ENCODE results near the gene ZFYVE26.

GRCh38 chr14:67816326-67817002 is at the start of gene ZFYVE26:
- TF ChIP-seq SMC3 (IDR thresholded peaks at IDR 0.05) = no peak
- TF ChIP-seq CTCF (IDR thresholded peaks at IDR 0.05) = no peak
- no peak for TF ChIP-seq RARB (CRISPR knock-in tag; IDR thresholded peaks at IDR 0.05)
- TF ChIP-seq JUN (IDR thresholded peaks at IDR 0.05) = peak; percentile 69 to 75; a peak in 3 of 5 replicates
- TF ChIP-seq REST (IDR thresholded peaks at IDR 0.05) = no peak
- no peak for TF ChIP-seq ZFP36 (IDR thresholded peaks at IDR 0.05; ENCODE audit: borderline replicate concordance, partially characterized antibody)
- TF ChIP-seq CHD4 (IDR thresholded peaks at IDR 0.05; ENCODE audit: borderline replicate concordance) = no peak
- no peak for TF ChIP-seq CBX8 (IDR thresholded peaks at IDR 0.05)
- no peak for TF ChIP-seq POLR2AphosphoS2 (conservative IDR thresholded peaks at IDR 0.05; ENCODE audit: low read length)
- TF ChIP-seq BHLHE40 (IDR thresholded peaks at IDR 0.05; ENCODE audit: low read depth, low read length) = 0 out of 2 replicates have a peak, but pooled peaks have one; percentile 17
- peak; percentile 99 for TF ChIP-seq KDM5A (IDR thresholded peaks at IDR 0.05)

Data from A549 (cell line).